KBM-7 (cell line): ENCODE results near the gene MTCL1.
"Not testable (repeated sequence)": the region's sequence is repeated elsewhere in the genome, so short reads cannot be mapped to it uniquely, and the experiment has no call there.

Experiments
- DNase-seq: peaks from one replicate; pipeline ENCODE4 v3.0.0-alpha.2; 2015
- in situ Hi-C: fragments of 300-500 bp; cut with MboI; formaldehyde crosslinking; loops from 2 replicates; pipeline ENCODE4 v1.14.3; 2020; ENCODE audit warnings: low sequenced_read_pairs, low pct_unique_long_range_greater_than_20kb, mixed read lengths

Gene MTCL1

DNA sequence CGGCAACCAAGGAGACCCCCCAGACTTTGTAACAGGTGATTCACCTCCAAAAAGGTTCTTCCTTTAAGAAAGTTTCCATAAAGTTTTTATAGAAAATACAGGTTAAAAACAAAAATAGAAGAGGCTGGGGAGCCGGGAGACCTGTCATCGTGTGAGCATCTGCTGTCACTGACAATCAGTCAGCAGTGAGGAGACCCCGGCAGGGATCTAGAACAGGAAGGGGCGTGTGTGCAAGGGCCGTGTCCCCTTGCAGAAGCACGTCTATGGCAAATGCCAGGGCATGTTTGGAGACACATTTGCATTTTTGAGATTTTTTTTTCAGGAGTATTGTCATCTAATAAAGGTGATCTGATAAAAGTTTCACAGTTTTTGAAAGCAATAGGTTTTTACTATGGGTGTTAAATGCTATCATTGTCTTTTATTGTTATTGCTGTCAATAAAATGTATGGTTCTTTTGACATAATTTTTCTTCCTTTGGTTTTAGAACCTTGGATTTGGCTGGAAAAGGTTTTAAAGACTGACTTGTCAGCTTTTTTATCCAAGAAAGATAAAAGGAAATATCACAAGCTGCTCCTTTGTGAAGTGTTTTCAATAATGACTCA lies 52.1 kb downstream of the MTCL1 start:
- in situ Hi-C loops: no loop called here
- DNase-seq: no peak

DNA sequence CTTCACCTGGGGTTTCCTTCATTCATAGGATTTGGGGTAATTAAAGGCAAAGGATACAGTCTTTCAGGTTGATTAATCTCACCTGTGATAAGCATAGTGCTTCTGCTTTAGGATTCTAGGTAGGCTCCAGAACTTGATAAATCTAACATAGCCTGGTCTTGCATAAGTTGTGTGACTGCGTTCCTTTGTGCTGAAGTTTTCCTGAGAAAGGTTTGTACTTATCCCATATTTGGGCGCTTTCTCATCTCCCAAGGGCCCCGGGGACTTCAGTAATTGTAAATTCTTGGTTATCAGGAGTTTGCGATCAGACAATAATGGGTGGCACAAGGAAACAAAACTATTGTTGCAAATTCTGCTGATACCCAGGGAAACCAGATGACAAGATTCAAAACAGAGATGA lies 53.1 kb downstream of the MTCL1 start:
- no peak for DNase-seq
- in situ Hi-C loops: no loop called here

DNA sequence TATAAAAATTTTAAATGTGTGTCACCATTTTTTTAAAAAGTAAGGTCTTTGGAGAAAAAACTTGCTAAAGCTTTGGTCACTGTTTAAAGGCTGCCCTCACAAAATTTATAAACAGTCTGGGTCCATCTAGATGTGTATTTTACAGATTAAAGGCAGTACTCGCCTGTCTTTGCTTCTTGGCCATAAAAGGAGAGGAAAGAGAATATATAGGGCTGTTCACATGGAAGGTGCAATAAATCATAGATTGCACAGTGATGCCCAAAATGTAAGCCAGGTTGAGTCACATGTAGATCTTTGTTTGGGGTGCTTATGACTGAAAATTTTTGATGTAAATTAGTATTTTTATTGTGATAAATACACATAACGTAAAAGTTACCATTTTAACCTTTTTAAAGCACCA lies 55.6 kb downstream of the MTCL1 start:
- no peak for DNase-seq
- in situ Hi-C loops: no loop called here

DNA sequence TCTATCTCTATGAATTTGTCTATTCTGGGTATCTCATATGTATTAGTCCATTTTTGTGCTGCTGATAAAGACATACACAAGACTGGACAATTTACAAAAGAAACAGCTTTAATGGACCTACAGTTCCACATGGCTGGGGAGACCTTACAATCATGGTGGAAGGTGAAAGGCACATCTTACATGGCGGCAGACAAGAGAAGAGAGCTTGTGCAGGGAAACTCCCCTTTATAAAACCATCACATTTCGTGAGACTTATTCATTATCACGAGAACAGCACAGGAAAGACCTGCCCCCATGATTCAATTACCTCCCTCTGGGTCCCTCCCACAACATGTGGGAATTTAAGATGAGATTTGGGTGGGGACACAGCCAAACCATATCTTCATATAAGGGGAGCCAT lies 56.2 kb downstream of the MTCL1 start:
- in situ Hi-C loops, DNase-seq: not testable (repeated sequence)

DNA sequence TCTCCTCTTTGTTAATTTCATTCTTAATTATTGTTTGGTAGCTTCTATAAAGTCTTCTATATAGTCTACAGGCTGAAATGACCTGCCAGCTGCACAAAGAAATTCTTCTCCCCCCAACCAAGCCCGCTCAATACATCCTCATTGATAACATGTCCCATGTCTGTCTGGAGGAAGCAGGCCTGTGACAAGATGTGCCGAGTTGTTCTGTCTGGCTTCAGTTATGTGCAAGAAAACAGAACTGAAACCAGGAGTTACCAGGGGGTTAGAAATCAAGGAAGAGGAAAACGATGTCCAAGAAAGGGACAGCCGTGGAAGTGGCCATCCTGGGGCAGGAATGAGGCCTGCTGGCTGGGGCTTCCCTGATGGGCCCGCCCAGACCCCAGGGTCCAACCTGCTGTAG lies 57.6 kb downstream of the MTCL1 start:
- in situ Hi-C loops: no loop called here
- DNase-seq: no peak

DNA sequence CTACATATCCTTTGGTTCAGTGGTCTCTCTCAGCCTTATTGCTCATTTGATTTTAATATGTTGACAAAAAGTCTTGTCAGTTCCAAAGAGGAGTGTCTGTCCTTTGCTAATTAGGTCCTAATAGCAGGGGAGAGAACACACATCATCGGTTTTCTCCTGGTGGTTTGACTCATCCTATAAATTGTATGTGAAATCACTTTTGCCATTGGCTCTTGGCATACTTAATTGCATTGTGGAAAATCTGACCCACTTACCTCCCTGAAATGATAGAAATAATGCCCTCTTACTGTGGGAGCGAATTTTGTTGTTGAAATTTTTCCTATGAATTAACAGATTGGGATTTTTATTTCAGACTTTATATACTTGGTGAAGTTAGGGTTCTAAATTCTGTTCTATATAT lies 58.3 kb downstream of the MTCL1 start:
- DNase-seq: no peak

DNA sequence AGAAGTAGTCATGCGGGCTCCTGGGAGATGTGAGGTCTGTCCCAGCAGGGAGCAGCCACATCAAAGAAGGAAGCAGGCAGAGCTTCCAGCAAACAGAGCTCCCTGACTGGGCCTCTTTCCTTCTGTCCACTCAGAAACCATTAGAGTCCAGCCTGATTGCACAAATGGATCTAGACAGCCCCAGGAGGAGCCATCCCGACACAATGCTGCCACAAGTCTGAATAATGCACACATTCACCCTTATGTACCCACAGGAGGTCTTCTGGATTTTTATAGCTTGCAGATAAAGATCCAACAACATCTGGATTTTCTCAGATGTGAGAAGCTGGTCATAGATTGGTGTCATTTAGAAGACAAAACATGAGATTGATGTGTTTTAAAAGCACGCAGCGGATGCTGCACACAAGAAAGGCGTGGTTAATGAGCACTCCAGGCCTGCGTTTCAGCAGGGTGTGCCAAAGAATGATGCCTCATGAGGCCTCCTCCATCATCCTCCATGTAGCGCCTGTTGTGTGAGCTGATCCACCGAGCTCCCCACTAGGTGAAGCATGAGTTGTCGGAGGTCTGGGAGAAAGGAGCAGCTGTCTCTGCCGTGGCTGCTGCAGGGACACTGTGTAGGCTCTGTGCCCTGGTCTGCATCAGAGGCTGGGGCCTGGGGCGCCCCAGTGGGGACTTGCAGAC lies 60.6 kb downstream of the MTCL1 start:
- in situ Hi-C loops: no loop called here
- DNase-seq: no peak

More for the DNA sequence above, 58.3 kb downstream of the MTCL1 start:
- in situ Hi-C loops: no loop called here

DNA sequence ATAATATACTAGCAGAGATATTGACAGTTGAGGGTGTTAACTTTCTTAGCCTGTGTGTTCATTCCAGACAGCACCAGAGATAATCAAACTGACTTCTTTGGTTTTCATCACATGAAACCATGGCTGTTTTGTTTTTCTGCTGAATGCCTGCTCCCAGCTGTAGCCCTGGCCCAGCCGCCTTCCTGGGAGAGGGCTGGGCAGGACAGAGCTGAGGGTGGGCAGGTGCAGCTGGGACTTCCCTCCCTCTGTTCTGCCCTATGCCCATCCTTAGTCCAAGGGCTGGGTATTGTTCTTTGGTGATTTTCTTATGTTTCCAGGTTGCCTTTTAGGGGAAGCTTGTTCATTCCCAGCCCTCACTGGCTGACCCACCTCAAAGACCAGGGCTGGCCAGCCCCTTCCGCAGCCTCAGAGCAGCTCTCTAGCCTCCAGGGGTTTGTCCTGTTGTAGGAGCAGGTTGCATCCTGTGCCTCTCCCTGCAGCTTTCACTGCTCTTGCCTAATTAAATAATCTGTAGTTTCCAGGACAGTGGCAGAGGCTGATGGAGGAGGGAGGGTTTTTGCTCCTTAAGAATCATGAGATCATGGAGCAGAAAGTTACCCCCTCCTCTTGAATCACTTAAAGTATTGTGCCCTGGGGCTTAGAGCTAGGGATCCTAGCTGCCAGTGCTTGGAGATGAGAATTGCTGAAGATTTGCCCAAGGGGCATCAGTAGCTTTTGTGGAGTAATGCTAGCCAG lies 61.4 kb downstream of the MTCL1 start:
- in situ Hi-C loops: no loop called here
- DNase-seq: no peak

DNA sequence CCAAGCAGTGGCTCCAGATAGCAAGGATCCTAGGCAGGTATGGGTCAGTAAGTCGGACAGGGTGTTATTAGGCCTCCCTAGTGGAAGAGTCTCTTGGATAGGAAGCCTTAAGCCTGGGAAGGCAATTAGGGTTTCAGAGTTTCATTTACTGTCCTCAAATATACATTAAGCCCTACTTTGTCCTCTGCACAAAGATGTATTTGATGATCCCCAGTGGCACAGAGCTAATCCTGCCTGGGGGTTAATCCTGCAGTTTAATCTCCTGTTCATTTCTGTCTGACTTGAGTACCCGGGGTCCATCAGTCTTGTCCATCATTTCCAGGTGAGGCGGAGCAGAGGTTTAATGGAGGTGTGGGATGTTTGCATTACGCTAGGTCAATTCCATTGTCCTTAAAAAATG lies 62.0 kb downstream of the MTCL1 start:
- in situ Hi-C loops: no loop called here
- no peak for DNase-seq

DNA sequence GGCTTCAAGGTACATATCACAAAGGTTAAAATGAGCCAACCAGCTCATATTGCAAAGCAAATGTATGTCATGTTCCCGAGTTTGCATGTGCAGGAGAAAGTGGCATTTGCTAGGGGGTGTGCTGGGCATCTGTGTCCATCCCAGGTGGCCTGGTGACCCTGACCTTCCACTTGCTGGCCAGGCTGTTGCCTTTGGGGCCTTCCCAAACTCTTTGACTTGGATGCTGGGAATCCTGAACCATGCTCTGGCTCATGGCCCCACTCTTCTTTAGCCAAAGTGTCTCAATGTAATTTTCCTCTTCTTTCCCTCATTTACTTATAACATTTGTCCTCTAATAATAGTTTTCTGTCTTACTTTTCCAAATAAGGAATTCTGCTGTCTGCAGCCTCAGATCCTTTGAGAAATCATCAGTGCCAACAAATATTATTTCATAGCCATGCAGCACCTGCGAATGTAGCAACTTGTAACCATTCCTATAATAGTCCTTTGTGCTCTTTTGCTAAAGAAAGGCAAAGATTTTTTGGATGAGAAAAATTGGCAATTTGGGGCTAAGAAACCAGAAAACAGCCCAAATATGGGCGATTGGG lies 64.2 kb downstream of the MTCL1 start:
- in situ Hi-C loops: no loop called here
- DNase-seq: no peak

DNA sequence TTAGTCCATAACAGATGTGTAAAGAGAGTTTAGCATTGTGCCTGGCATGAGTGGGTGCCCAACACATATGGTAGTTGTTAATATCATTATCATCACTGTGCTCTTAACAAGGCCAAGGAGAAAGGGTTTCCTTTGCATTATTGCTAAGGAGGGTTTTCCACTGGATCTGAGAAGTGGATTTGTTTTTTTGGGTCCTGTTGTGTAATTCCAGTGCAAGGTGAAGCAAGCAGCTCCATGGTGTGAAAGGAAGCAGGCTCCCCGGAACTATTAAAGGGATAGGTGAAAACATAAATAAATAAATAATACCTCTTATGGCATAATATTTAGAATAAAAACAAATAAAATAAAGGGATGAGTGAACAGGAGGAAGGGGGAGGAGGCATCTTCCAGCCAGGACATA lies 65.3 kb downstream of the MTCL1 start:
- in situ Hi-C loops: no loop called here
- DNase-seq: no peak

DNA sequence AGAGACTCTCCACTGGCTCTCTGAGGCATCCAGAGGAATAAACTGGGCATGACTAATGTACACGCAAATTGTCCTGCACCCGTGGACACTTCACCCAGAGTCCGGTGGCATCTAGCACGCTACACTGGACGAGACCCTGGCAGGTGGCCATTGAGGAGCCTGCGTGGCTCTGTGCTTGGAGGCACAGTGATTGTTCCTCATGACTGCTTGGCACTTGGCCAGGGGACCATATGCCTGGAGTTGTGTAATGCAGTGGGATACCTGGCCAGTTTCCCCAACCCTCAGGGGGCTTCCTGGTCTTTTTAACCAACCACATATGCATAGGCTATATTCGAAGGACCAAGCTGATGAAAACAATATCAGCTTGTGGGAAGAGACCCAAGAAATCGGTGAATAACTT lies 66.6 kb downstream of the MTCL1 start:
- DNase-seq: no peak
- in situ Hi-C loops: no loop called here

DNA sequence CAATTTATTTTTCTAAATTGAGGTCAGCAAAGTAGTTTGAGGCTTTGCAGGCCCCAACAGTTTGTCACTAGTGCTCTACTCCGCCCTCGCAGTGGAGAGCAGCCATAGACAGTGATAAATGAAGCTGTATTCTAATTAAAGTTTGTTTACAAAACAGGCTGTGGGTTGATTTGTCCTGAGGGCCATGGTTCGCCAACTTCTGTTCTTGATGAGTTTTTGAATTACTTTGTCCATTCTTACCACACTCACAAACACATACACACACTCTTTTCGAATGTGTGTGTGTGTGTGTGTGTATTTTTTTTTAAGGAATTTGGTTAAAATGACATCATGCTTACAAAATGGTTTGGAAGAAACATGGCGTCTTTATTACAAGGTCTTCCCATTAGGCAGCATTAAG lies 68.6 kb downstream of the MTCL1 start:
- in situ Hi-C loops: no loop called here
- DNase-seq: no peak

DNA sequence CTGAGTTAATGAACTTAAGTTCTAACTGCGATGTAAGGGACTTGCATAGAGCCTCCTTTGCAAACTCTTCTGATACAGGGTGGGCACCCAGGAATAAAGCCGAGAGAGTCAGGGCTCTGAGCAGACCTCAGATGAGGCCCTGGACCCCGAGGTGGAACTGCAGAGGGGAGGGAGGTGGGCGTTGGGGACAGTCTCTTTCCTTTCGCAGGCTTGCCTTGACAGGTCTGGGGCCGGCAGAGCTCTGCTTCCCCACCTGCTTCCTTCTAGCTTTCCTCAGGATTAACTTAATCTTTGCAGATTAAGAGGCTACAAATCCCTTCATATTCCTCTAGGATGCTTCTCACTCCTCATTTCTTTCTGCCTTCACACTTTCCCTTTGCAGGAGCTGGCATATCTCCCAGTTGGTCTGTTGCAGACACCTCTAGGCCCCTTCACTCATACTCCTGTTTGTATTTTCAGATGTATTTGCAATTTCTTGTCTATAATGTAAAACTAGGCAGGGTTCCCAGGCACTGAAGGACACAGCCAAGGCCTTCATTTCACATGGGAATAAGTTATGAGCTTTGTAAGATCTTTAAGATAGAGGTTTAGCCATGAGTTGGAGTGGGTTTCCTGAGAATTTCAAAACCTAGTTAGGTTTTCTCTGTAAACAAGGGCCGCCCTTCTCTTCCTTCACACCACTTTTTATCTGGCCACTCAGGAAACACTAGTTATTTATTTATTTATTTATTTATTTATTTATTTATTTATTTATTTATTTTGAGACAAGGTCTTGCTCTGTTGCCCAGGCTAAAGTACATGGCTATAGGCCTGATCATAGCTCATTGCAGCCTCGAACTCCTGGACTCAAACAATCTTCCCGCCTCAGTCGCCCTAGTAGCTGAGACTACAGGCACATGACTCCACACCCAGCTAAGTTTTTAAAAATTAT lies 70.9 kb downstream of the MTCL1 start:
- in situ Hi-C loops: no loop called here
- DNase-seq: no peak

DNA sequence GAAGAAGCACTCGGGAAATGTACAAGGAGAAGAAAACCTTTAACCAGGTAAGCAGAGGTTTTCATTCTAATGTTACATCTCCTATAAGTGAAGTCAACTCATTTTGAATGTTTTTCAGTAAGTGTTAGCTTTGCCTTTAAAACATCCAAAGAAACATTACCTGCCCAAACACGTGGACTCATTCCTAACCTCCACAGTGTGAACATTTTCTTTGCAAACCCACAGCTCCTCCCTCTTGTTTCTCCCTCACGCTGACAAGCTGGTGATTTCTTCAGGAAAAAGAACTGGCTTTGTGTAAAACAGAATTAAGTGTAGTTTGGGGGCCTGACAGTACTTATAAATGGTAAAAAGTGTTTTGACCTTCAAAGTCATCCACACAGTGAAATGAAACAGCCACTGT lies 72.5 kb downstream of the MTCL1 start:
- in situ Hi-C loops: no loop called here
- no peak for DNase-seq

DNA sequence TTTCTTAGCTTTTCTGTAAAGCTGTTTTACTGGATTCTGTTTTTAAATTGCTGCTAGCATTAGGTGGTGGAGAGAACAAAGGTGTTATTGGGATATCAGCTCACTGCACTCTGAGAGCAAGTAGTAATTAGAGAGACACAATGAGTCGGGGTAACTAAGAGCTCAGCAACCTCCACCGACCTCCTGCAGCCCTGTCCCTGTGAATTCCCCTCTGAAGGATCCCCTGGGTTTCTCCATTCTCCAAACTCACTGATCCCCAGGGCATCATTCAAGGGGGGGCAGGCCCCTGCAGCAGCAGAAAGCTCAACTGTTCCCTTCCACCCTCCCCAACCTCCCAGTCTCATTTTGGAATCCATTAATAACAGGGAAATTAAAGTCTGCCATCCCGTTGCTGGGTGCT lies 73.0 kb downstream of the MTCL1 start:
- no peak for DNase-seq
- in situ Hi-C loops: no loop called here

DNA sequence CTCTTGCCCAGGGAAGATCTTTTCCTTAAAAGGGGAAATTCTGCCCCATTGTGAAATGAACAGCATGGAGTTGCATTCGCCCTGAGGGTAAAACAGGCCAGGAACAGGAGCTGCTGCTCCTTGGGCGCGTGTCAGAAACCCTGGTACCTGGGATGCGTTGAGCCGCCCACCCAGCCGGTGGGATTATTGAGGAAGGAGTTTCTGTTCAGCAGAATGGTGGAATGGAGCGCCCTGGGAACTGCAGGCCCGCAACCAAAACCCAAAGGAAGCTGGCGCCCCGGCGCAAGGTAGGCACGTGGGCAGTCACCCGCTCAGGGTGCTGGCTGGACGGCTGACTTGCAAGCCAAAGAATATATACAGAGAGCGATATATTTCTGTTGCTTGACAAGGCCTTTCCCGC lies 73.5 kb downstream of the MTCL1 start:
- in situ Hi-C loops: no loop called here
- DNase-seq: no peak

DNA sequence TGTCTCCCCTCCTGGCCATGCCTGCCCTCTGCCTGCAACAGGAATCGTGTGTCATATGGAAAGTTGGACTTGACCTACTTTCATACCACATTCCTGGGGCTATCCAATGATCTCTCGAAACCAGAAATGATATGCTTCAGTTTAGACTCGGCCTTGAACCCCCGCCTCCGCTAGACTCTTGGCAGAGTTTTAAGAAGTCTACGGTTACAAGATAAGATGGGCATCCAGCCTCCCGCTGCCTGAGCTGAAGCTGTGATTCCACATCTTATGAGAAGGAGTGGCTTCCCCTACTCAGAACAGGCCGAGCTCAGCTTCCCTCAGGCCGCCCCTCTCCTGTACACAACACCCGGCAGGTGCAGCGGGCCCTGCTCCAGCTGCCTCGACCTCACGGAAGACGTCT lies 73.9 kb downstream of the MTCL1 start:
- in situ Hi-C loops: no loop called here
- DNase-seq: no peak

DNA sequence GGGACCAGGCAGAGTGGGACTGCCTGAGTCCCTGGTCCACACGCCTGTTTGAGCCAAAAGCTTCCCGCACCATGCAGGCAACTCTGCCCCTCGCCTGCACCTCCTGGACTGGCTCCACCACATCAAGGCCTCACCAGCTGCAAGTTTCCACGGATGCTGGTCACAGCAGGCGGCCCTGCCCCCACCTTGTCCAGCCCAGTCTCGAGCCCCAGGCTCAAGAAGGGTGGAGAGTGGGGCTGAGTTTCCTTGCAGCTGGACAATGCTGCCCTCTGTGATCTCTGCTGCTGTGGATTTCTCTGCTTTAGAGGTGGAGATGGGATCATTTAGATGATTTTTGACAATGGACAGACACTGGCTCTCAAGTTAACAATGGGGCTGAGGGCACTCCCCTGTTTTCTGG lies 74.9 kb downstream of the MTCL1 start:
- DNase-seq: no peak
- in situ Hi-C loops: no loop called here
